ENCODE results near the gene WDR82. TPM values are rescaled to one million over a fixed set of nuclear protein-coding genes. Genes with fewer than 3 reads are reported as not detected.

WDR82 gene
- total RNA-seq, 5 donors from 2014 or later (not counting 1 experiment from before 2014, with no cell fraction given): 119 to 159 (median 154) TPM

- ATAC-seq (replicated peaks in 1 of 4) (peak; percentile 35 to 55 (median 44)), DNase-seq (peak in 33 of 35 experiments; percentile 25 to 72 (median 52))
- Mint-ChIP-seq H3K27me3 (no peaks in the 10 kb centered on the region), H3K36me3 (peaks cover 9% of the 10 kb centered on the region), H3K4me3 (peak overlapping the region; percentile 37 to 63 (median 53)), H3K4me1 (peaks cover 54 to 66% (median 60%) of the 10 kb centered on the region in 3 donors), H3K27ac (peak overlapping the region; percentile 93 to 97), H3K9me3 (no peaks in the 10 kb centered on the region)
- Histone ChIP-seq H3K27ac (ENCODE audit: low read length) (peak overlapping the region; percentile 80), H3K4me1 (ENCODE audit: control insufficient read depth in 1 of 2, extremely low read depth in 1 of 2, insufficient read depth in 2 of 2, low read length in 2 of 2) (peaks cover 45 to 62% of the 10 kb centered on the region in 2 experiments), H3K4me3 (ENCODE audit: control insufficient read depth in 1 of 2, extremely low read depth in 1 of 2, low read length in 1 of 2) (peak overlapping the region in 1 of 2 donors; percentile 8), H3K27me3 (replicated peaks in 1 of 2; ENCODE audit: control insufficient read depth in 2 of 2, extremely low read depth in 1 of 2, insufficient read depth in 2 of 2, low read length in 1 of 2) (no peaks in the 10 kb centered on the region), H3K36me3 (ENCODE audit: control insufficient read depth in 2 of 2, extremely low read depth in 1 of 2, insufficient read depth in 1 of 2, low read length in 1 of 2) (no peaks in the 10 kb centered on the region), H3K9me3 (no peaks in the 10 kb centered on the region)
- POLR2A ChIA-PET: interaction anchor here (0.8 to 3.9 kb wide), 3 partner anchors 11 to 29 kb away, joined by 3 to 20 read pairs (median 6); no protein-coding TSS in a partner anchor
- CTCF ChIA-PET: interaction anchor here (0.6 to 1.7 kb wide), 9 partner anchors 10 to 63 kb away, joined by 3 to 12 read pairs (median 4); partner anchors contain the start of gene TWF2 (in 1 of the 2)
- 0% methylated on average over 5 of the region's 8 CpGs for whole genome bisulfite sequencing (ENCODE audit: insufficient coverage)
Measured at GRCh38 chr3:52281981-52282801, 3.7 kb upstream of the WDR82 start.

- Mint-ChIP-seq H3K36me3 (peaks cover 21% of the 10 kb centered on the region), H3K9me3 (no peaks in the 10 kb centered on the region), H3K4me1 (peaks cover 58 to 72% (median 71%) of the 10 kb centered on the region in 3 donors), H3K27ac (peak overlapping the region; percentile 95 to 98), H3K4me3 (peak overlapping the region; percentile 89 to 92 (median 91)), H3K27me3 (no peaks in the 10 kb centered on the region)
- H3K4me3 ChIP-seq (ENCODE audit: control insufficient read depth in 1 of 2, extremely low read depth in 1 of 2, low read length in 1 of 2): no peak overlapping the region
- 78% methylated on average over 4 of the region's 6 CpGs for WGBS (ENCODE audit: insufficient coverage)
- no peak for DNase-seq
- peaks cover 43 to 57% of the 10 kb centered on the region in 2 experiments for H3K4me1 ChIP-seq (ENCODE audit: control insufficient read depth in 1 of 2, extremely low read depth in 1 of 2, insufficient read depth in 2 of 2, low read length in 2 of 2)
- ChIA-PET CTCF (interaction anchor here (0.5 to 3.9 kb wide), 7 partner anchors 9 to 60 kb away, joined by 3 to 17 read pairs (median 5); no protein-coding TSS in a partner anchor), POLR2A (interaction anchor here (0.6 to 3.9 kb wide), 4 partner anchors 9 to 265 kb away, joined by 3 to 20 read pairs (median 6); no protein-coding TSS in a partner anchor)
- H3K9me3 ChIP-seq: no peaks in the 10 kb centered on the region
- no peak for ATAC-seq (replicated peaks in 1 of 4)
- no peaks in the 10 kb centered on the region for H3K27me3 ChIP-seq (replicated peaks in 1 of 2; ENCODE audit: control insufficient read depth in 2 of 2, extremely low read depth in 1 of 2, insufficient read depth in 2 of 2, low read length in 1 of 2)
- H3K27ac ChIP-seq (ENCODE audit: low read length): peak overlapping the region; percentile 93
- peaks cover 0 to 8% of the 10 kb centered on the region in 2 donors for H3K36me3 ChIP-seq (ENCODE audit: control insufficient read depth in 2 of 2, extremely low read depth in 1 of 2, insufficient read depth in 1 of 2, low read length in 1 of 2)
Measured at GRCh38 chr3:52280050-52280461, 1.6 kb upstream of the WDR82 start.

- H3K36me3 ChIP-seq (ENCODE audit: control insufficient read depth in 2 of 2, extremely low read depth in 1 of 2, insufficient read depth in 1 of 2, low read length in 1 of 2): peaks cover 0 to 11% of the 10 kb centered on the region in 2 donors
- H3K36me3 Mint-ChIP-seq: peaks cover 22% of the 10 kb centered on the region
- ChIA-PET POLR2A (interaction anchor here (0.7 to 3.9 kb wide), 5 partner anchors 8 to 657 kb away, joined by 3 to 20 read pairs (median 5); partner anchors contain the start of gene GLYCTK (in 1 of the 2)), CTCF (interaction anchor here (0.5 to 3.9 kb wide), 10 partner anchors 8 to 59 kb away, joined by 3 to 17 read pairs (median 6); partner anchors contain the start of gene TWF2 (in 1 of the 2))
- H3K9me3 ChIP-seq: no peaks in the 10 kb centered on the region
- peak overlapping the region; percentile 69 to 86 for H3K4me3 ChIP-seq (ENCODE audit: control insufficient read depth in 1 of 2, extremely low read depth in 1 of 2, low read length in 1 of 2)
- peaks cover 40 to 62% of the 10 kb centered on the region in 2 experiments for H3K4me1 ChIP-seq (ENCODE audit: control insufficient read depth in 1 of 2, extremely low read depth in 1 of 2, insufficient read depth in 2 of 2, low read length in 2 of 2)
- no peaks in the 10 kb centered on the region for H3K9me3 Mint-ChIP-seq
- WGBS (ENCODE audit: insufficient coverage): 26% methylated on average over 2 of the region's 2 CpGs
- peak overlapping the region; percentile 95 to 98 for H3K27ac Mint-ChIP-seq
- H3K27me3 Mint-ChIP-seq: no peaks in the 10 kb centered on the region
- peak in 1 of 35 experiments; percentile 50 for DNase-seq
- peak overlapping the region; percentile 89 to 92 (median 91) for H3K4me3 Mint-ChIP-seq
- ATAC-seq (replicated peaks in 1 of 4): no peak
- H3K27ac ChIP-seq (ENCODE audit: low read length): peak overlapping the region; percentile 93
- H3K27me3 ChIP-seq (replicated peaks in 1 of 2; ENCODE audit: control insufficient read depth in 2 of 2, extremely low read depth in 1 of 2, insufficient read depth in 2 of 2, low read length in 1 of 2): no peaks in the 10 kb centered on the region
- H3K4me1 Mint-ChIP-seq: peaks cover 57 to 76% (median 72%) of the 10 kb centered on the region in 3 donors
Measured at GRCh38 chr3:52279596-52279995, 1.1 kb upstream of the WDR82 start.

GRCh38 chr3:52277972-52278509 lies 408 bp downstream of the WDR82 start:
- ChIA-PET CTCF (interaction anchor here in 1 of 2 donors (1.1 to 3.9 kb wide), 8 partner anchors 16 to 58 kb away, joined by 3 to 17 read pairs (median 8); partner anchors contain the start of gene TWF2), POLR2A (interaction anchor here (0.6 to 2.2 kb wide), 8 partner anchors 10 to 39 kb away, joined by 3 to 17 read pairs (median 4); partner anchors contain the start of genes GLYCTK (in 1 of the 2) and TWF2 (in 1 of the 2))
- Histone ChIP-seq H3K27me3 (replicated peaks in 1 of 2; ENCODE audit: control insufficient read depth in 2 of 2, extremely low read depth in 1 of 2, insufficient read depth in 2 of 2, low read length in 1 of 2) (no peaks in the 10 kb centered on the region), H3K4me1 (ENCODE audit: control insufficient read depth in 1 of 2, extremely low read depth in 1 of 2, insufficient read depth in 2 of 2, low read length in 2 of 2) (peaks cover 45 to 62% of the 10 kb centered on the region in 2 experiments), H3K9me3 (no peaks in the 10 kb centered on the region), H3K36me3 (ENCODE audit: control insufficient read depth in 2 of 2, extremely low read depth in 1 of 2, insufficient read depth in 1 of 2, low read length in 1 of 2) (peaks cover 0 to 18% of the 10 kb centered on the region in 2 donors), H3K27ac (ENCODE audit: low read length) (peak overlapping the region; percentile 80), H3K4me3 (ENCODE audit: control insufficient read depth in 1 of 2, extremely low read depth in 1 of 2, low read length in 1 of 2) (peak overlapping the region; percentile 69 to 71)
- Mint-ChIP-seq H3K27ac (peak overlapping the region; percentile 95 to 98), H3K9me3 (no peaks in the 10 kb centered on the region), H3K4me1 (peaks cover 60 to 81% (median 74%) of the 10 kb centered on the region in 3 donors), H3K36me3 (peaks cover 29% of the 10 kb centered on the region), H3K4me3 (peak overlapping the region; percentile 89 to 92 (median 91)), H3K27me3 (no peaks in the 10 kb centered on the region)
- ATAC-seq (replicated peaks in 1 of 4) (peak; percentile 66 to 72 (median 67)), DNase-seq (peak in 16 of 35 experiments; percentile 32 to 75 (median 46))
- under 1% methylated on average over 53 of the region's 54 CpGs for WGBS (ENCODE audit: insufficient coverage)

- WGBS (ENCODE audit: insufficient coverage): under 1% methylated on average over 22 of the region's 28 CpGs
- H3K4me3 Mint-ChIP-seq: peak overlapping the region; percentile 89 to 92 (median 91)
- peaks cover 61 to 81% (median 75%) of the 10 kb centered on the region in 3 donors for H3K4me1 Mint-ChIP-seq
- H3K36me3 Mint-ChIP-seq: peaks cover 34% of the 10 kb centered on the region
- POLR2A ChIA-PET: interaction anchor here (0.6 to 2.2 kb wide), 9 partner anchors 10 to 38 kb away, joined by 3 to 17 read pairs (median 5); partner anchors contain the start of genes GLYCTK (in 1 of the 2) and TWF2 (in 1 of the 2)
- Histone ChIP-seq H3K4me1 (ENCODE audit: control insufficient read depth in 1 of 2, extremely low read depth in 1 of 2, insufficient read depth in 2 of 2, low read length in 2 of 2) (peaks cover 44 to 61% of the 10 kb centered on the region in 2 experiments), H3K27me3 (replicated peaks in 1 of 2; ENCODE audit: control insufficient read depth in 2 of 2, extremely low read depth in 1 of 2, insufficient read depth in 2 of 2, low read length in 1 of 2) (no peaks in the 10 kb centered on the region), H3K9me3 (no peaks in the 10 kb centered on the region), H3K4me3 (ENCODE audit: control insufficient read depth in 1 of 2, extremely low read depth in 1 of 2, low read length in 1 of 2) (peak overlapping the region; percentile 69 to 71), H3K27ac (ENCODE audit: low read length) (peak overlapping the region; percentile 80), H3K36me3 (ENCODE audit: control insufficient read depth in 2 of 2, extremely low read depth in 1 of 2, insufficient read depth in 1 of 2, low read length in 1 of 2) (peaks cover 2 to 21% of the 10 kb centered on the region in 2 donors)
- H3K27ac Mint-ChIP-seq: peak overlapping the region; percentile 91 to 93
- DNase-seq (peak in 33 of 35 experiments; percentile 28 to 75 (median 54)), ATAC-seq (replicated peaks in 1 of 4) (peak; percentile 9 to 20 (median 12))
- H3K9me3 Mint-ChIP-seq: no peaks in the 10 kb centered on the region
- H3K27me3 Mint-ChIP-seq: no peaks in the 10 kb centered on the region
- CTCF ChIA-PET: interaction anchor here in 1 of 2 donors (0.7 to 3.9 kb wide), 10 partner anchors 17 to 62 kb away, joined by 3 to 17 read pairs (median 5); partner anchors contain the start of gene TWF2
Measured at GRCh38 chr3:52277071-52277964, 1.1 kb downstream of the WDR82 start.
